B cell (primary cell): ENCODE results near the gene TMC3.

Source experiments
- EZH2 ChIP-seq: IDR thresholded peaks from 2 replicates; pipeline ENCODE4 v1.6.1; 2012; ENCODE audit warnings: borderline replicate concordance, low read depth, mild to moderate bottlenecking, moderate library complexity, low read length; ENCODE audit not compliant: insufficient read depth, poor library complexity, severe bottlenecking
- TF ChIP-seq, protein P1 (sequence below): fragments of 200-600 bp; IDR thresholded peaks from one replicate; pipeline ENCODE4 v1.8.0; 2022; ENCODE audit warnings: antibody characterized with exemption, mild to moderate bottlenecking

DNA sequence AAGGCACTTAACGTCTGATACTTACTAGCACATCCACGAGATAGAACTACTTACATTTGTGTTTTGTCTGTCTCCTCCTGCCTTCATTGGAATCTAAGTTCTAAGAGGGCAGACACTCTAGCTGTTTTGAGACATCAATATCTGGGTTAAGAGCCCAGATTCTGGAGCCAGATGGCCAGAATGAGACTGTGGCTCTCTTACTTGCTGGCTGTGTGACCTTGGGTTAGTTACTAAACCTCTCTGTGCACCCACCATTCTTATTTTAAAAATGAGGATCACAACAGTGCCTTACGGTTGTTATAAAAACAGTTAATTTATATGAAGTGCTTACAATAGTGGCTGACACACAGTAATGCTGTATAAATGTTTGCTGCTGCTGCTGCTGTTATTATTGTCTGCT, 57.7 kb downstream of the TMC3 start:
- TF ChIP-seq, protein P1, sequence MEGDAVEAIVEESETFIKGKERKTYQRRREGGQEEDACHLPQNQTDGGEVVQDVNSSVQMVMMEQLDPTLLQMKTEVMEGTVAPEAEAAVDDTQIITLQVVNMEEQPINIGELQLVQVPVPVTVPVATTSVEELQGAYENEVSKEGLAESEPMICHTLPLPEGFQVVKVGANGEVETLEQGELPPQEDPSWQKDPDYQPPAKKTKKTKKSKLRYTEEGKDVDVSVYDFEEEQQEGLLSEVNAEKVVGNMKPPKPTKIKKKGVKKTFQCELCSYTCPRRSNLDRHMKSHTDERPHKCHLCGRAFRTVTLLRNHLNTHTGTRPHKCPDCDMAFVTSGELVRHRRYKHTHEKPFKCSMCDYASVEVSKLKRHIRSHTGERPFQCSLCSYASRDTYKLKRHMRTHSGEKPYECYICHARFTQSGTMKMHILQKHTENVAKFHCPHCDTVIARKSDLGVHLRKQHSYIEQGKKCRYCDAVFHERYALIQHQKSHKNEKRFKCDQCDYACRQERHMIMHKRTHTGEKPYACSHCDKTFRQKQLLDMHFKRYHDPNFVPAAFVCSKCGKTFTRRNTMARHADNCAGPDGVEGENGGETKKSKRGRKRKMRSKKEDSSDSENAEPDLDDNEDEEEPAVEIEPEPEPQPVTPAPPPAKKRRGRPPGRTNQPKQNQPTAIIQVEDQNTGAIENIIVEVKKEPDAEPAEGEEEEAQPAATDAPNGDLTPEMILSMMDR = no peak
- TF ChIP-seq EZH2 = no peak
